OCI-LY7 (cell line): ENCODE results near the gene TMCC1.

Source experiments
- EZH2phosphoT487 ChIP-seq: fragments of 200-600 bp; sonication (generic); IDR thresholded peaks from 2 replicates; pipeline ENCODE4 v1.6.1; 2018; ENCODE audit warnings: low read depth, borderline replicate concordance, mild to moderate bottlenecking, mixed run types, antibody characterized with exemption, low read length, moderate library complexity, mixed read lengths
- TF ChIP-seq, protein P1 (sequence below): fragments of 200-600 bp; sonication (generic); conservative IDR thresholded peaks from 2 replicates; pipeline ENCODE4 v1.5.1; 2014; ENCODE audit warnings: mild to moderate bottlenecking, antibody characterized with exemption, low read length, moderate library complexity, mixed read lengths

DNA sequence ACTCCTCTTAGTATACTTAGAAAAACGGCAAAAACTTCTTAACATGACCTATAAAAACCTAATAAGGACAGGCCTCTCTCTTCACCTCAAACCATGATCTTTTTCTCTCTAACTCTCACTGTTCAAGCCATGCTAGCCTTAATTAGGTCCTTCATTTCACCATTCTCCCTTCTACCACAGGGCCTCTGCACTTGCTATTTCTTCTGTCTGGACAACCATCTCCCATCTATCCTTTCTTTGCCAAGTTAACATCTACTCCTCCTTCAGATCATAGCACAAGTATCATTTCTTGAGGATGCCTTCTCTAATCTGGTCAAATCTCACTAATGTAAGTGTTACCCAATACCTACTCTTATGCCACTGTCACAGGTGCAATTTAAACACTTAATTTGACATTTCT lies 39.1 kb downstream of the TMCC1 start:
- TF ChIP-seq, protein P1, sequence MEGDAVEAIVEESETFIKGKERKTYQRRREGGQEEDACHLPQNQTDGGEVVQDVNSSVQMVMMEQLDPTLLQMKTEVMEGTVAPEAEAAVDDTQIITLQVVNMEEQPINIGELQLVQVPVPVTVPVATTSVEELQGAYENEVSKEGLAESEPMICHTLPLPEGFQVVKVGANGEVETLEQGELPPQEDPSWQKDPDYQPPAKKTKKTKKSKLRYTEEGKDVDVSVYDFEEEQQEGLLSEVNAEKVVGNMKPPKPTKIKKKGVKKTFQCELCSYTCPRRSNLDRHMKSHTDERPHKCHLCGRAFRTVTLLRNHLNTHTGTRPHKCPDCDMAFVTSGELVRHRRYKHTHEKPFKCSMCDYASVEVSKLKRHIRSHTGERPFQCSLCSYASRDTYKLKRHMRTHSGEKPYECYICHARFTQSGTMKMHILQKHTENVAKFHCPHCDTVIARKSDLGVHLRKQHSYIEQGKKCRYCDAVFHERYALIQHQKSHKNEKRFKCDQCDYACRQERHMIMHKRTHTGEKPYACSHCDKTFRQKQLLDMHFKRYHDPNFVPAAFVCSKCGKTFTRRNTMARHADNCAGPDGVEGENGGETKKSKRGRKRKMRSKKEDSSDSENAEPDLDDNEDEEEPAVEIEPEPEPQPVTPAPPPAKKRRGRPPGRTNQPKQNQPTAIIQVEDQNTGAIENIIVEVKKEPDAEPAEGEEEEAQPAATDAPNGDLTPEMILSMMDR: no peak
- TF ChIP-seq EZH2phosphoT487: no peak
